Measurements from ENCODE around the gene CCNG2. TPM values are rescaled to one million over a fixed set of nuclear protein-coding genes. Genes with fewer than 3 reads are reported as not detected.

CCNG2 gene
- total RNA-seq, 2 donors from 2014 or later, result 34.0 to 145 TPM

- no peak overlapping the region for H3K9ac ChIP-seq (ENCODE audit: low read depth in 2 of 2, low read length in 2 of 2)
- H3K4me3 ChIP-seq, result no peak overlapping the region
- TF ChIP-seq CTCF (IDR thresholded peaks at IDR 0.05), result no peak
- H3K27me3 ChIP-seq, result no peaks in the 10 kb centered on the region
- H3K9me3 ChIP-seq, result no peaks in the 10 kb centered on the region
- H3K36me3 ChIP-seq, result no peaks in the 10 kb centered on the region
- intact Hi-C loops (cut with DNase I), result no loop called here
- DNase-seq, result no peak
- H3K4me1 ChIP-seq, result no peaks in the 10 kb centered on the region
- no peak overlapping the region for H3K27ac ChIP-seq
Measured at GRCh38 chr4:77189412-77189811, 32.4 kb downstream of the CCNG2 start.

GRCh38 chr4:77190053-77190452 lies 33.0 kb downstream of the CCNG2 start:
- Histone ChIP-seq H3K27me3 (no peaks in the 10 kb centered on the region), H3K4me3 (no peak overlapping the region), H3K9me3 (no peaks in the 10 kb centered on the region), H3K27ac (no peak overlapping the region), H3K9ac (ENCODE audit: low read depth in 2 of 2, low read length in 2 of 2) (no peak overlapping the region), H3K4me1 (no peaks in the 10 kb centered on the region), H3K36me3 (no peaks in the 10 kb centered on the region)
- DNase-seq, result no peak
- no peak for TF ChIP-seq CTCF (IDR thresholded peaks at IDR 0.05)
- intact Hi-C loops (cut with DNase I), result no loop called here

GRCh38 chr4:77193046-77193445 lies 36.0 kb downstream of the CCNG2 start:
- no peaks in the 10 kb centered on the region for H3K4me1 ChIP-seq
- DNase-seq, result no peak
- intact Hi-C loops (cut with DNase I), result no loop called here
- no peak for TF ChIP-seq CTCF (IDR thresholded peaks at IDR 0.05)
- H3K4me3 ChIP-seq, result no peak overlapping the region
- no peaks in the 10 kb centered on the region for H3K27me3 ChIP-seq
- H3K36me3 ChIP-seq, result no peaks in the 10 kb centered on the region
- H3K9me3 ChIP-seq, result no peaks in the 10 kb centered on the region
- H3K27ac ChIP-seq, result no peak overlapping the region
- no peak overlapping the region for H3K9ac ChIP-seq (ENCODE audit: low read depth in 2 of 2, low read length in 2 of 2)

GRCh38 chr4:77193511-77194102 lies 36.6 kb downstream of the CCNG2 start:
- H3K4me1 ChIP-seq, result no peaks in the 10 kb centered on the region
- H3K4me3 ChIP-seq, result no peak overlapping the region
- no peaks in the 10 kb centered on the region for H3K9me3 ChIP-seq
- DNase-seq, result peak; percentile 51
- H3K9ac ChIP-seq (ENCODE audit: low read depth in 2 of 2, low read length in 2 of 2), result no peak overlapping the region
- intact Hi-C loops (cut with DNase I), result no loop called here
- no peak for TF ChIP-seq CTCF (IDR thresholded peaks at IDR 0.05)
- peak overlapping the region; percentile 7 for H3K27ac ChIP-seq
- no peaks in the 10 kb centered on the region for H3K27me3 ChIP-seq
- H3K36me3 ChIP-seq, result no peaks in the 10 kb centered on the region

- Histone ChIP-seq H3K27me3 (no peaks in the 10 kb centered on the region), H3K4me3 (no peak overlapping the region), H3K36me3 (no peaks in the 10 kb centered on the region), H3K9ac (ENCODE audit: low read depth in 2 of 2, low read length in 2 of 2) (no peak overlapping the region), H3K27ac (no peak overlapping the region), H3K4me1 (no peaks in the 10 kb centered on the region), H3K9me3 (no peaks in the 10 kb centered on the region)
- no peak for TF ChIP-seq CTCF (IDR thresholded peaks at IDR 0.05)
- DNase-seq, result no peak
- intact Hi-C loops (cut with DNase I), result no loop called here
Measured at GRCh38 chr4:77194366-77194765, 37.4 kb downstream of the CCNG2 start.
